Activated T-helper 1 cell treated with anti-CD3 and anti-CD28 coated beads, Interleukin-2, amount 50 U/mL, for 16 hours (primary cell): Measurements from ENCODE around the gene KSR2.

ENCODE experiments used
- DNase-seq, 2 donors: peaks; one replicate each; pipeline ENCODE4 v3.0.0-alpha.2; 2020; ENCODE audit warnings: low read depth in 1 of 2, low spot score in 1 of 2

Gene KSR2

DNA sequence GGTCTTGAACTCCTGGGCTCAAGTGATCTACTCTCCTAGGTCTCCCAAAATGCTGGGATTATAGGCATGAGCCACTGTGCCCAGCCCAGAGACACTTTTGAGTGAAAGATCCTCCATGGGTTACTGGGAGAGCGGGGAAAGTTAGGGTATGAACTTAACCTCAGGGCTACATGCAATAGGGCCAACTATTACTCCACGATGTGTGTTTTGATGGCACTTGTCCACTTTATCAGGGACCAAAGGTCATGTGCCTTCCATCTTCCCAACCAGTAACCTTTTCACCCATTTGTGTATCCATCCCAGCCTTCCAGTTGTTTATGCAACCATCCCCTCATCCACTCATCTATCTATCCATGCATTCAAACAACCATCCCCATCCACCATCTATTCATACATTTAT, 546.8 kb downstream of the KSR2 start:
- no peak for DNase-seq

DNA sequence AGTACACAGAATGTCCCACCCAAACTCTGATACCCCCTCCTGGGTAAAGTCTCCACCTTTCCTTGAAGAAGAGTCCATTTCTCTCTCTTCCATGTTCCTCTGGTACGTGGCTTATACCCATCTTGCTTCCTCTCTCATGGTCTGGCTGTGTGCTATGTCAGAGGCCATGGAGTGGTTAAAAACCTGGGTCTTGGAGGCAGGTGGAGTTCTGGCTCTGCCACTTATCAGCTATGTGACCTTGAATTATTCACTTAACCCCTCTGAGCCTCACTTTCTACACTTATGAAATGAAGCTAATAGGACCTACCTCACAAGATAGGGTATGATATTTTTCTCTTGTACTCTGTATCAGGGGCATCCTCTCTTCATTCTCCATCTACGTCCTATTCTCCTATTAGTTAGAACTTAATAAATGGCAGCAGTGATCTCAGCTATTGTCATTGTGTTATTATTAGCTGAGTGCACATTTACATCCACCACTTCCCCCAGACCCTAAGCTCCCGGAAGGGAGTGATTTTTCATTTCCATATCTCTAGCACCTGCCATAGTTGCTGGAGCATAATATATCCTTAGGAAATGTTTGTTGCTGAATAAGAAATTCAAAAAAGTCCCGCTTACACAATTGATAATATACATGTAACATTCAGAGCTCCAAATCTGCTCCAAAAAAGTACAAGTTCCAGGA, 547.6 kb downstream of the KSR2 start:
- DNase-seq = no peak

DNA sequence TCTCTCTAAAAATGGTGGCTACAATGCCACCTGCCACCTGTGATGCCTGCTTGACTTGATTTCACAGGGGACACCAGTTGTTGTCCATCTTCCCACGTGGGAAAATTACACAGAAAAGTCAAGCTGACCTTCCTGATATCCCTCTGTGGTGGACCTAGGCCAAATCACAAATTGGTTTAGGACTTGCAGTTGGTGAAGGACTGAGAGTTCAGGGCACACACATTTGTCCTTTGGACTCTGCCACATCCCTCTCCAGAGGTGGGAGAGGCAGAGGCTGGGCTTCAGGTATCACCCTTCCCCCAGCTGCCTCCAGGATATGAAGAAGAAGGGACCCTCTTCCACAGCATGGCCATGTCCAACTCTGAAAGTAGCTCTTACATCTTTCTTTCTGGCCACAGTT, 551.8 kb downstream of the KSR2 start:
- DNase-seq = no peak

DNA sequence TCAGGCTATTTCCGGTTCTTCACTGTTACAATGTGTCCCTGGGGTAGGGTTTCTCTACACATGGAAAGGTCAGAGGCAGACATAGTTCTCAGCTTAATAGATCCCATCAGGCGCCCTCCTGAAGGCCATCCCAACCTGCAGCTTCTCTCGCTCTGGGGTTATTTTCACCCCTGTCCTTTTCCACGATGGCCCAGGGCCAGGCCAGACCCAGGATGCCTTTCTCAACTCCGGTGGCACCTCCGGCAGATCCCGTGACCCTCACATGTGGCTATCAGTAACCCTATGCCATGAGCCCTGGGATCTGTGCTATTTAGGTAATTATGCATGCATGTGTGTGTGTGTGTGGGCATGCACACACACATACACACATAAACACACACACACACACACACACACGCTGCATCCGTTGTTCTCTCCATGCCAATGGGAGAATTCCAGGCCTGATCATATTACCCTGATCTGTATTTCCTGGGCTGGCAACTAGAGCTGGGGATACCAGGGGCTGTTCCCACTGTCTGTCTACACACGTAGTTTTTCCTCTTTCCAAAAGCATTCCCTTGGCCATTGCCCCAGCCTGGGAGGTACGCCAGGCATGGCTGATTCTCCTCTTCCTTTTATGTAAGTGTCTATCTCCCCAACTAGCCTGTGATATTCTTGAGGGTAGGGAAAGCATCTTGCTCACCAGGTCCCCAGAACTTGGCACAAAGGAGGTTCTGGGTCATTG, 556.2 kb downstream of the KSR2 start:
- DNase-seq = no peak

DNA sequence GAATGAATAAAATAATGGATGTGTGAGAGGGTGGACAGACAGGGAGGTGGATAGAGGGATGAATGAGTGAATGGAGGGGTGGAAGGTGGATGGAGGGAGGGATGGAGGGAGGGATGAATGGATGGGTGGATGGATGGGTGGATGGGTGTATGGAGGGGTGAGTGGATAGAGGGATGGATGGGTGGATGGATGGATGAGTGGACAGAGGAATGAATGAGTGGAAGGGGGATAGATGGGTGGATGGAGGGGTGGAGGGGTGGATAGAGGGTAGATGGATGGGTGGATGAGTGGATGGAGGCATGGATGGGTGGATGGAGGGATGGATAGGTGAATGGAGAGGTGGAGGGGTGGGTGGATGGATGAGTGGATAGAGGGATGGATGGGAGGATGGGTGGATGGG, 559.5 kb downstream of the KSR2 start:
- DNase-seq = no peak

DNA sequence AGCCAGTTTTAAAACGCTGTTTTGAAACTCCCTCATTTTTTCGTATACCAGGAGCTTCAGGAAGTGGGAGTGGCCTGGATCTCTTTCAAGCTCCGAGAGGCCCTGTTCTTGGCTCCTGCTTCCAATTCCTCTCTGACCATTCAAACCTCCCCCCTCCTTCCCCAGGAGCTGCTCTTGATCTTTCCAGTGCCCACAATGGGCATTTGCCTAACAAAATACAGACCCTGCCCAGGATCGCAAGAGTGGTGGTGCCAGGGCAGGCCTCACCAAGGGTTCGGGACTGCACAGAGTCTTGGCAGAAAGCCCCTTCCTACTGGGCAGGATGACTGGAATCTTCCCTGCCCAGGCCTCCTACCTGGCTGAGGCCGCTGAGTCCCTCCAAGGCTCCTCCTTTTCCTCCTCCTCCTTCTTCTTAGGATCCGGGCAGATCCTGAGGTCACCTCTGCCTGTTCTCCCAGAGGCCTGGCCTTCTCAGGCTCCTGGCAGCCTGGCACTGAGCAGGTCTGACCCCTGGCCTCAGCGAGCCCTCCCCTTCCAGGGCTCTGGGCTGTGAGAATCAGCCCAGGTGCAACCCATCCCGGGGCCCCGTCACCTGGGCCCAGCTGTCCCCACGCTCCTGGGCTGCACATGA, 560.5 kb downstream of the KSR2 start:
- DNase-seq = no peak

DNA sequence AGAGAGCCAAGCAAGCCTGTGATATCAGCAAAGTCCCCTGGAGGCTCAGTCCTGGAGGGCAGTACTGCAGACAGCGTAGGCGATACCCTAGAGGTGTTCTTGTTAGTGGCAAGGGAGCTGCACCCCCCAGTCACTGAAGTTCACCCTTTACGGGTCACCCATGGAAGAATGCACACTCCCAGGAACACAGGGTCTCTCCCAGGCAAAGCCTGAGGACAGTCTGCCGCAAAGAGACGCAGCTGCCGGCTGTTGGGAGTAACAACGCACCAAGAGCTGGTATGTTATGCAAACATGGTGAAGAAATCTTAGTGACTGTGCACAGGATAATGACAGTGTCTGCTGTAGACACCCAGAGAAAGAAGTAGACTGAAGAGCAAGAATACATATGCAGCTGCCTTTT, 563.9 kb downstream of the KSR2 start:
- DNase-seq = no peak

DNA sequence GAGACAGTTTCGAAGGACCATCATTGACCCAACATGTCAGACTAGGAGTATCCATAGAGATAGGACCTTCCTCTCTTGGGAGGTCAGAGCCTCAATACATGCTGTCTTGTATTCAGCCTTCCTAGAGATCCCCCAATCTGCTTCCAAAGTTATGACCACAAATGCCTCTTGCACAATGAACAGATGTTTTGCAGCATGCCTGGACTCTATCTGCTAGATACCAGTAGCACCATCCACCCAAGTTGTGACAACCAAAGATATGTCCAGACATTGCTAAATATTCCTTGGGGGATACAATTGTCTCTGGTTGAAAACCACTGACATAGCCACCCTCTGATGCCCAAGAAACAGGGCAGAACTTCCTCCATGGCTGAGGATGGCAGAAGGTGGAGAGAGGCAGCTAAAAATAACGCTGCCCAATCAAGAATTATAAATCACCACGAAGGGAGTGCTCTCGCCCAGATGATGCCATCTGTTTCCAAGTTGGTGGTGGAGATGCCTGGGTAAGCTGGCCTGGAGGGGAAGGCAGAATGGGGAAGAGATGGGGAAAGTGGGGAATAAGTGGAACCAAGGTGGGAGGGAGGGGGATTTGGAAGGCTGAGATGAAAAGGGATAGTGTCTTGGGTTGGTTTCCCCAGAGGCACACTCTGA, 564.5 kb downstream of the KSR2 start:
- no peak for DNase-seq

DNA sequence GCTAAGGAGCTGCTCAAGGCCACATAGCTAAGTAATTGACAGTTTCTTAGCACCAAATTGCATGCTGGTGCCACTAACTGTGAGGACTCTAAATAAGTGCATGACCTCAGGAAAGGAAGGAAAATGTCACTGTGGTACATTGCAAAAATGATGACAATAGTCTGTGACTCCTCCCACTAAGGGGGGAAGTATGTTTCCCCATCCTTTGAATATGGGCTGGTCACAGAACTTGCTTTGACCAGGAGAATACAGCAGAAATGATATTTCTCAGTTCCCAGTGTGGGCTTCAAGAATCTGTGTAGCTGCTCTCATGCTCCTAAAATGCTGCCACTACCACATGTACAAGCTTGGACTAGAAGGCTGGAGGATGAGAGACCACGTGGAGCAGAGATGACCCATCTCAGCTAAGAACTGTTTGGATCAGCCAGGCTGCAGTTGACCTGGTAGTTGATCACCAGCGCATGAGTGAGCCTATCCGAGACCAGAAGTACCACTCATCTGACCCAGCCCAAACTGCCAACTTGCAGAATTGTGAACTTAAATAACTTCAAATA, 565.1 kb downstream of the KSR2 start:
- no peak for DNase-seq
